B cell (primary cell): ENCODE data around the gene C11orf21. TPM values are rescaled to one million over a fixed set of nuclear protein-coding genes. Genes with fewer than 3 reads are reported as not detected.

Source experiments
- ATAC-seq: fragments of 200-7000 bp; cut with Tn5 transposase; one replicate; pipeline ENCODE4 v1.10.0; 2021; ENCODE audit warnings: low read depth, mild to moderate bottlenecking, moderate number of reproducible peaks, moderate library complexity
- CTCF ChIA-PET: fragments of 350-600 bp; sonication (Branson Sonifier 250); formaldehyde crosslinking; loops from one replicate; lab custom pipeline; 2021; ENCODE audit warnings: antibody characterized with exemption, inconsistent platforms; lab: Charles Lee
- POLR2A ChIA-PET: fragments of 350-600 bp; sonication (Branson Sonifier 250); formaldehyde crosslinking; loops from one replicate; lab custom pipeline; 2021; ENCODE audit warnings: antibody characterized with exemption; lab: Charles Lee
- DNase-seq: peaks from one replicate; pipeline ENCODE4 v3.0.0; 2013
- H2AFZ ChIP-seq: 2 replicates; pipeline ENCODE4 v1.6.1; 2012; ENCODE audit warnings: mild to moderate bottlenecking, low read depth, low read length; ENCODE audit not compliant: insufficient read depth, poor library complexity, severe bottlenecking
- H3K27ac ChIP-seq, 2 donors: 1 replicate in 1 of 2; 2 replicates in 1 of 2; pipeline ENCODE4 v1.5.1; 2012 to 2013; ENCODE audit warnings: low read length in 2 of 2, mild to moderate bottlenecking in 2 of 2, moderate library complexity in 1 of 2
- H3K27me3 ChIP-seq, 4 experiments: fragments of 200-600 bp in 1 of 4; sonication (generic) in 1 of 4; replicated peaks in 1 of 4; 1 replicate in 2 of 4; 2 replicates in 2 of 4; pipeline versions ENCODE4 v1.6.1 to v1.7.0; 2013 to 2016; ENCODE audit warnings: low read length in 3 of 4, mild to moderate bottlenecking in 2 of 4, mixed read lengths in 1 of 4, moderate library complexity in 1 of 4; ENCODE audit not compliant: insufficient read depth in 4 of 4, control insufficient read depth in 3 of 4; ENCODE audit errors: control extremely low read depth in 1 of 4
- H3K36me3 ChIP-seq, 2 experiments: replicated peaks in 1 of 2; 1 replicate in 1 of 2; 2 replicates in 1 of 2; pipeline versions ENCODE4 v1.6.1 to v1.7.1; 2013; ENCODE audit warnings: low read length in 1 of 2; ENCODE audit not compliant: insufficient read depth in 2 of 2, control insufficient read depth in 1 of 2; ENCODE audit errors: control extremely low read depth in 1 of 2, extremely low read depth in 1 of 2
- H3K4me1 ChIP-seq, 2 donors: fragments of 200-600 bp in 1 of 2; sonication (generic) in 1 of 2; 1 replicate in 1 of 2; 2 replicates in 1 of 2; pipeline versions ENCODE4 v1.5.1 to v1.6.1; 2013 to 2017; ENCODE audit warnings: low read length in 2 of 2; ENCODE audit not compliant: control insufficient read depth in 2 of 2, insufficient read depth in 2 of 2
- H3K4me2 ChIP-seq: replicated peaks from 2 replicates; pipeline ENCODE3; 2012; ENCODE audit warnings: mild to moderate bottlenecking, low read depth, low read length; ENCODE audit not compliant: poor library complexity, severe bottlenecking
- H3K4me3 ChIP-seq, 5 experiments: fragments of 200-600 bp in 1 of 5; sonication (generic) in 1 of 5; 1 replicate in 3 of 5; 2 replicates in 2 of 5; pipeline versions ENCODE4 v1.5.1 to v1.7.0; 2011 to 2016; ENCODE audit warnings: low read length in 4 of 5, mild to moderate bottlenecking in 4 of 5, low read depth in 2 of 5, control low read depth in 1 of 5, moderate library complexity in 1 of 5; ENCODE audit not compliant: insufficient read depth in 1 of 5; ENCODE audit errors: control extremely low read depth in 1 of 5, extremely low read depth in 1 of 5
- H3K79me2 ChIP-seq: fragments of 200-600 bp; sonication (generic); one replicate; pipeline ENCODE4 v1.6.0; 2016; ENCODE audit warnings: low read length; ENCODE audit not compliant: control insufficient read depth, insufficient read depth
- H3K9ac ChIP-seq: fragments of 200-600 bp; sonication (generic); 2 replicates; pipeline ENCODE4 v1.6.1; 2017; ENCODE audit warnings: mild to moderate bottlenecking, low read length, moderate library complexity
- H3K9me3 ChIP-seq, 3 donors: one replicate each; pipeline versions ENCODE4 v1.6.1 to v1.7.1; 2013; ENCODE audit warnings: low read length in 2 of 3; ENCODE audit not compliant: control insufficient read depth in 2 of 3, insufficient read depth in 1 of 3; ENCODE audit errors: control extremely low read depth in 1 of 3
- H4K20me1 ChIP-seq: 2 replicates; pipeline ENCODE4 v1.6.0; 2012; ENCODE audit warnings: mild to moderate bottlenecking, low read length; ENCODE audit not compliant: insufficient read depth, control insufficient read depth, poor library complexity, severe bottlenecking
- H3K27ac Mint-ChIP-seq: one replicate; pipeline ENCODE4 v1.8.0; 2021; ENCODE audit warnings: mixed read lengths
- H3K27me3 Mint-ChIP-seq: one replicate; pipeline ENCODE4 v1.8.0; 2021; ENCODE audit warnings: mixed read lengths
- H3K4me1 Mint-ChIP-seq: one replicate; pipeline ENCODE4 v1.8.0; 2021; ENCODE audit warnings: mixed read lengths
- H3K4me3 Mint-ChIP-seq: one replicate; pipeline ENCODE4 v1.8.0; 2021; ENCODE audit warnings: mixed read lengths
- H3K9me3 Mint-ChIP-seq: one replicate; pipeline ENCODE4 v1.8.0; 2022; ENCODE audit warnings: mixed read lengths; ENCODE audit not compliant: insufficient read depth
- CTCF ChIP-seq: fragments of 200-600 bp; IDR thresholded peaks from one replicate; pipeline ENCODE4 v1.8.0; 2022; ENCODE audit warnings: antibody characterized with exemption, mild to moderate bottlenecking
- EZH2 ChIP-seq: IDR thresholded peaks from 2 replicates; pipeline ENCODE4 v1.6.1; 2012; ENCODE audit warnings: borderline replicate concordance, low read depth, mild to moderate bottlenecking, moderate library complexity, low read length; ENCODE audit not compliant: insufficient read depth, poor library complexity, severe bottlenecking
- WGBS: methylation state at CpG from one replicate; pipeline ENCODE4 v1.1.5; 2013; ENCODE audit warnings: missing lambda C conversion rate; ENCODE audit not compliant: insufficient coverage; 5-methylcytosine and 5-hydroxymethylcytosine counted together
- intact Hi-C: fragments of 100-400 bp; cut with micrococcal nuclease; formaldehyde crosslinking; loops from one replicate; pipeline ENCODE4 v1.10.0; 2022
- polyA plus RNA-seq: library from polyadenylated mRNA; depleted of rRNA; stranded (reverse); fragments of >200 nt; gene quantifications from 2 replicates; pipeline ENCODE4 v1.2.3, GENCODE V29; 2012
- total RNA-seq, 2 donors: library from RNA; stranded (reverse); fragments of 120-200 nt in 1 of 2; gene quantifications; 1 replicate in 1 of 2; 2 replicates in 1 of 2; pipeline versions ENCODE4 v1.2.3 to v1.2.4, GENCODE V29; 2013 to 2022

Gene C11orf21
- total and polyA plus RNA-seq, 2 donors (not counting 1 experiment from before 2014, with no cell fraction given), result 22.8 to 38.9 TPM

DNA sequence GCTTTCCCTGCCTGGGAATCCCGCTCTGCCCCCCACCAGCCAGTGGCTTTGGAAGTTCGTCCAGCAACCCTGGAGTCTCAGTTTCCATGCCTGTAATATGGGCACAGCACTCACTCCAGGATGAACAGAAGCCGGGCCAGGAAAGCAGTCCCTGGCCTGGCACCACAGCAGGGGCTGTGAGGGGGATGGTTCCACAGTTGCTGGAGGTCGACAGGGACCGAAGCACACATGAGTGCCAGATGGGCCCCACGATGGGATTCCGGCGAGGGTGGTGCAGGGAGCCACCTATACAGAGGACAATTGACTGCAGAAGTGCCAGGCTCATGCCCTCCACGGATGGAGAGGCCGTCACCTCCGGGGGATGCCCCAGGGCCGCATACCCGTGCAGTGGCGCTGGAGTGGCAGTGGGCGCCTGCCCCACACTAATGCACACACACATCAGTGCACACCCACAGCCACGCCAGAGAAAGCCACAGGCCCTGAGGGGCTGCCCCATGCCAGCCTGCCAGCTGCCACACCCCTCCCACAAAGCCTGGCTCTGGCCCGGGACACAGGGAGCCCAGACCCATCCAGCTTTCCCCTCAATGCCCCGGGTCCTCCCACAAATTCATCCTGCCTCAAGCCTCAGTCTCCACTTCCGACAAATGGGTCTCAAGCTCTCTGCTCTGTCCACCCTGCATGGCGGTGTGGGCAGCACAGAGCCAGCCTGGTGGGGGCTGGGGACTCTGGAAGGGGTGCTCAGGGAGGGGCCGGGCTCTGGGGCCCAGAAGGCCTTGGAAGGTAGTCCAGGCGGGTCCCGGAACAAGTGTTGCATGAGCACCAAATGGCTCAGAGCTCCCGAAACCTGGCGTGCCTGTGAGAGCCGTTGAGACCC lies 41.0 kb downstream of the C11orf21 start:
- H3K4me1 Mint-ChIP-seq, result peaks cover 8% of the 10 kb centered on the region
- Histone ChIP-seq H3K4me2 (no peak overlapping the region), H2AFZ (no peak overlapping the region), H3K9ac (no peak overlapping the region), H3K79me2 (no peaks in the 10 kb centered on the region), H3K27me3 (no peaks in the 10 kb centered on the region), H3K4me1 (peaks cover 7% of the 10 kb centered on the region in 2 donors), H4K20me1 (no peaks in the 10 kb centered on the region), H3K4me3 (no peak overlapping the region), H3K9me3 (no peaks in the 10 kb centered on the region), H3K27ac (no peak overlapping the region), H3K36me3 (no peaks in the 10 kb centered on the region)
- intact Hi-C loops, result no loop called here
- TF ChIP-seq EZH2 (no peak), CTCF (no peak)
- DNase-seq, result no peak
- H3K27me3 Mint-ChIP-seq, result no peaks in the 10 kb centered on the region
- WGBS, result 91% methylated on average over 24 of the region's 26 CpGs
- H3K27ac Mint-ChIP-seq, result no peak overlapping the region
- ChIA-PET POLR2A (interaction anchor here (0.6 kb wide), 1 partner anchor 45 kb away, joined by 5 read pairs; no protein-coding TSS in a partner anchor), CTCF (interaction anchor here (1.1 kb wide), 1 partner anchor 45 kb away, joined by 3 read pairs; no protein-coding TSS in a partner anchor)
- H3K4me3 Mint-ChIP-seq, result no peak overlapping the region
- ATAC-seq, result no peak
- no peaks in the 10 kb centered on the region for H3K9me3 Mint-ChIP-seq

- ChIA-PET POLR2A (no interaction called here), CTCF (no interaction called here)
- H3K27me3 ChIP-seq, result no peaks in the 10 kb centered on the region
- ATAC-seq (no peak), DNase-seq (no peak)
- no peaks in the 10 kb centered on the region for H3K36me3 ChIP-seq
- no peak overlapping the region for H3K4me3 ChIP-seq
- Mint-ChIP-seq H3K4me3 (no peak overlapping the region), H3K9me3 (no peaks in the 10 kb centered on the region), H3K27me3 (no peaks in the 10 kb centered on the region), H3K27ac (no peak overlapping the region), H3K4me1 (peaks cover 2% of the 10 kb centered on the region)
- H3K27ac ChIP-seq, result no peak overlapping the region
- no peak overlapping the region for H3K4me2 ChIP-seq
- WGBS, result 88% methylated on average over 10 of the region's 12 CpGs
- no peaks in the 10 kb centered on the region for H4K20me1 ChIP-seq
- H2AFZ ChIP-seq, result no peak overlapping the region
- no peaks in the 10 kb centered on the region for H3K9me3 ChIP-seq
- intact Hi-C loops, result no loop called here
- TF ChIP-seq EZH2, result no peak
- H3K79me2 ChIP-seq, result no peaks in the 10 kb centered on the region
- H3K9ac ChIP-seq, result no peak overlapping the region
- no peaks in the 10 kb centered on the region for H3K4me1 ChIP-seq
Observed at GRCh38 chr11:2259897-2260451, 41.7 kb downstream of the C11orf21 start.
